Ectodermal cell (in vitro differentiated cells): Measurements from ENCODE around the gene TEX35.
"Not testable (repeated sequence)": the region's sequence is repeated elsewhere in the genome, so short reads cannot be mapped to it uniquely, and the experiment has no call there.

ENCODE experiments used
- H3K27ac ChIP-seq: 2 replicates; pipeline ENCODE4 v1.7.0; 2013; ENCODE audit warnings: mild to moderate bottlenecking, low read depth, low read length; ENCODE audit not compliant: insufficient read depth, poor library complexity, severe bottlenecking
- H3K27me3 ChIP-seq: 2 replicates; pipeline ENCODE4 v1.7.0; 2013; ENCODE audit warnings: mild to moderate bottlenecking, low read length; ENCODE audit not compliant: insufficient read depth, control insufficient read depth, poor library complexity, severe bottlenecking
- H3K36me3 ChIP-seq: one replicate; pipeline ENCODE4 v1.7.0; 2013; ENCODE audit warnings: low read length; ENCODE audit not compliant: control insufficient read depth, insufficient read depth
- H3K4me1 ChIP-seq: one replicate; pipeline ENCODE4 v1.7.0; 2013; ENCODE audit warnings: low read length; ENCODE audit not compliant: control insufficient read depth, insufficient read depth
- H3K4me3 ChIP-seq: 2 replicates; pipeline ENCODE4 v1.7.0; 2013; ENCODE audit warnings: low read depth, low read length, control low read depth; ENCODE audit not compliant: insufficient read depth
- H3K9me3 ChIP-seq: 2 replicates; pipeline ENCODE4 v1.7.0; 2013; ENCODE audit warnings: mild to moderate bottlenecking, low read length, moderate library complexity; ENCODE audit not compliant: control insufficient read depth
- WGBS, 2 experiments: methylation state at CpG; one replicate each; pipeline ENCODE4 v1.1.7; 2013; ENCODE audit warnings: missing lambda C conversion rate in 2 of 2; 5-methylcytosine and 5-hydroxymethylcytosine counted together

Gene TEX35

DNA sequence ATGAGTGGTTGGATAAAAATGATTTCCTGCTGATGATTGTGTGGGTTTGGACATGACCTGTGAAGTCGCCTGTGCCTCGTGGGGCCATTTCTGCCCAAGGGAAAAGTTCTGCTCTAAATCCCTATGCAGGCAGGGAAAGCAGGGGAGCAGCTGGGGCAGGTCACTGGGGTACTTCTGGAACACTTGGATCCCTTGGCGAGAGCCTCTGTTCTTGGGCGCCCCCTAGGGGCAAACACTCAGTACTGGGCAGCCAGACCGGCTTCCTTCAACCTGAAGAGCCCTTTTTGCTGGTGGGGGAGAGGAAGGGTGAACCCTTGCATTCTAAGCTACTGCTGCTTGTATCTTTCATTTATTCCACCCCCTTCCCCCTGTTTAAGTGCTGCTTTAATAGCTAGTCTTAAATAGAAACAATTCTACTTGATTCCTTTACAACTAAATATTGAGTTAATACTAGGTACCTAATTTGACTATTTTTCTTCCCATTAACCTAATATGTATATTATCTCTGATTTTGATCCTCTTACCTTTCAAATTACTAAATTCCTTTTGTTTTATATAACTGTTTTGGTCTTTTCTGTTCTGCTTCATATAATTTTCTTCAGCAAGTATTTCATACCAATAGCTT lies 11.1 kb upstream of the TEX35 start:
- 20 to 28% methylated on average over 5 of the region's 5 CpGs for WGBS, 2 experiments
- Histone ChIP-seq H3K9me3 (no peaks in the 10 kb centered on the region), H3K4me3 (no peak overlapping the region), H3K36me3 (no peaks in the 10 kb centered on the region), H3K27ac (no peak overlapping the region), H3K4me1 (no peaks in the 10 kb centered on the region), H3K27me3 (no peaks in the 10 kb centered on the region)

DNA sequence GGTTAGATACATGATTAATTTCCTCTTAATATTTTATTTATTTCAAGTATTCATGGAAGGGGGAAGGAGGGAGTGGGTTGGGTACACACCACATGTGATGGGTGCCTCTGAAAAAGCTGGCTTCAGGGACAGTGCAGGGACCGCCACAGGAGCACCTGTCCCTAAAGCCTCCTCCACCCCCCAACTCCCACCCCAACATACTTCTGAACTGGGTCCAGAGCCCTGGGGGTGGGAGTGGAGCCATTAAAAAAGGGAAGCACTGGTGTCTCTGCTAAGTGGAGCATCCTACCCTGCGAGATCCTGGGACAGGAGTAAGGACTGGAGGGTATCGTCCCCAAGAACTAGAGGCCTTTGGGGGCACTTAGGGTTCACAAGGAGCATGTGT lies 10.6 kb upstream of the TEX35 start:
- WGBS, 2 experiments = 93% methylated on average over 2 of the region's 3 CpGs
- Histone ChIP-seq H3K36me3 (no peaks in the 10 kb centered on the region), H3K4me3 (no peak overlapping the region), H3K27ac (no peak overlapping the region), H3K4me1 (no peaks in the 10 kb centered on the region), H3K27me3 (no peaks in the 10 kb centered on the region), H3K9me3 (no peaks in the 10 kb centered on the region)

- no peak overlapping the region for H3K4me3 ChIP-seq
- no peaks in the 10 kb centered on the region for H3K27me3 ChIP-seq
- no peaks in the 10 kb centered on the region for H3K36me3 ChIP-seq
- H3K9me3 ChIP-seq = no peaks in the 10 kb centered on the region
- no peaks in the 10 kb centered on the region for H3K4me1 ChIP-seq
- no peak overlapping the region for H3K27ac ChIP-seq
- WGBS, 2 experiments = 92 to 94% methylated on average over 5 of the region's 5 CpGs
Observed at GRCh38 chr1:178502856-178503255, 10.1 kb upstream of the TEX35 start.

- H3K4me1 ChIP-seq = not testable (repeated sequence)
- WGBS, 2 experiments = 94 to 97% methylated on average over 14 of the region's 14 CpGs
Observed at GRCh38 chr1:178503316-178503715, 9.6 kb upstream of the TEX35 start.

DNA sequence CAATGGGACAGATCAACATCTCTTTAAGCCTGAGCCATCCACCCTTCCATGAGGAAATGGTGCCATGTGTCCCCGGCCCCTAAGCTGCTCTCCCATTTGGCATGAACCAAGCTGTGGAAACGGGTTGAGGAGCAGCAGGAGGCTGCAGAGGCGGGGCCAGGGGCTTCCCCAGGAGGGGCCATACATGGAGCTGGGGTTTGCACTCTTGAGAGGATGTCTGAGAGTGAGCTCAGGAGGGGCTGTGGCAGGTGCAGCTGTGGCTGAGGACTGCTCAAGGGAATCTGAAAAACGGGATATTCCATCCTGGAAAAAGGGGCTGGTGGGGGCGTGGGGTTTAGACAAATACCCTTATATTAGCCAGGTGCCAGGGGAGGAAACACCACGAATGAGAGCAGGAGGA lies 9.1 kb upstream of the TEX35 start:
- Histone ChIP-seq H3K9me3 (no peaks in the 10 kb centered on the region), H3K27ac (no peak overlapping the region), H3K4me1 (no peaks in the 10 kb centered on the region), H3K36me3 (no peaks in the 10 kb centered on the region), H3K4me3 (no peak overlapping the region), H3K27me3 (no peaks in the 10 kb centered on the region)
- 77 to 81% methylated on average over 6 of the region's 6 CpGs for WGBS, 2 experiments

More at GRCh38 chr1:178503316-178503715, 9.6 kb upstream of the TEX35 start:
- not testable (repeated sequence) for H3K27ac ChIP-seq, H3K9me3 ChIP-seq, H3K36me3 ChIP-seq, H3K27me3 ChIP-seq, H3K4me3 ChIP-seq

DNA sequence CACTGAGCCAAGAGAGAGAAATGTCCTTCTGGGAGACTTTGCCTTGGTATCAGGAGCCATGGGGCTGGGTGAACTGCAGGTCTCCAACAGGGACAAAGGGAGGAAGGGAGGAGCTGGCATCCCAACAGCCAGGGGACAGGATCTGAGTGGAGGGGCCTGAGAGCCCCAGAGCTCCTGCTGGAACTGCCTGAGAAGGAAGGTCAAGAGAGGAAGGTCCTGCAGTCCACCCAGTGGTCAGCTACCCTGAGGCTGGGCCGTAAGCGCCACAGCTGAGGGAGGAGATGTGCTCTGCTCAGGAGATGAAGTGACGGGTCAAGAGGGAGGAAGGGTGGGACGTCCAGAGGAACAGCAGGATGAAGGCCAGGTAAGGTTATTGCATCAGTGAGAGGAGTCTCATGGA lies 8.6 kb upstream of the TEX35 start:
- H3K9me3 ChIP-seq = no peaks in the 10 kb centered on the region
- no peak overlapping the region for H3K4me3 ChIP-seq
- WGBS, 2 experiments = 90 to 93% methylated on average over 4 of the region's 4 CpGs
- H3K4me1 ChIP-seq = no peaks in the 10 kb centered on the region
- no peaks in the 10 kb centered on the region for H3K27me3 ChIP-seq
- no peak overlapping the region for H3K27ac ChIP-seq
- no peaks in the 10 kb centered on the region for H3K36me3 ChIP-seq

- Histone ChIP-seq H3K4me1 (no peaks in the 10 kb centered on the region), H3K9me3 (no peaks in the 10 kb centered on the region), H3K27me3 (no peaks in the 10 kb centered on the region), H3K4me3 (no peak overlapping the region), H3K36me3 (no peaks in the 10 kb centered on the region), H3K27ac (no peak overlapping the region)
- 93 to 98% methylated on average over 6 of the region's 6 CpGs for WGBS, 2 experiments
Observed at GRCh38 chr1:178506177-178506576, 6.7 kb upstream of the TEX35 start.

DNA sequence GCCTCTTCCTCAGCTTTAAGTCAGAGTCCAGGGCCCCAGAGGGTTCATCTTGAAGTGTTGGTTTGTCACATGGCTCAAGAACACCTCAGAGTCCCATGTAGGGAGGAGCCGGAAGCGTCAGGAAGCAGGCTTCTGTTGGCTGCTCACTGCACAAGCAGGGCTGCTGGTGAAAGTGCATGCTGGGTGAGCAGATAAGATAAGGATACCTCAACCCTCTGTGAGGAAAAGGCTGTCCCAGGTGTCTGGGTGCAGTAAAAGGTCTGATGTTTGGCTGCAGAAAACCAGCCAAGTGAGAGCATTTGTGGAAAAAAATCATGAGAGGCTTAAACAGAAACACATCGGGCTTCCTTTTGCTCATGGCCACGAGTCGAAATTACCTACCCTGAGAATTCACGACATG lies 6.2 kb upstream of the TEX35 start:
- WGBS, 2 experiments = 91 to 94% methylated on average over 6 of the region's 6 CpGs
- Histone ChIP-seq H3K9me3 (no peaks in the 10 kb centered on the region), H3K27me3 (no peaks in the 10 kb centered on the region), H3K4me1 (no peaks in the 10 kb centered on the region), H3K4me3 (no peak overlapping the region), H3K27ac (no peak overlapping the region), H3K36me3 (no peaks in the 10 kb centered on the region)

- 77 to 84% methylated on average over 5 of the region's 5 CpGs for WGBS, 2 experiments
- no peak overlapping the region for H3K27ac ChIP-seq
- H3K9me3 ChIP-seq = no peaks in the 10 kb centered on the region
- H3K4me1 ChIP-seq = no peaks in the 10 kb centered on the region
- H3K36me3 ChIP-seq = no peaks in the 10 kb centered on the region
- no peaks in the 10 kb centered on the region for H3K27me3 ChIP-seq
- no peak overlapping the region for H3K4me3 ChIP-seq
Observed at GRCh38 chr1:178509414-178510007, 3.4 kb upstream of the TEX35 start.

GRCh38 chr1:178510155-178510554 lies 2.8 kb upstream of the TEX35 start:
- WGBS, 2 experiments = 95% methylated on average over 4 of the region's 4 CpGs
- Histone ChIP-seq H3K36me3 (no peaks in the 10 kb centered on the region), H3K27ac (no peak overlapping the region), H3K4me1 (no peaks in the 10 kb centered on the region), H3K9me3 (no peaks in the 10 kb centered on the region), H3K27me3 (no peaks in the 10 kb centered on the region), H3K4me3 (no peak overlapping the region)
